ENCODE results near the gene TXNDC15.
"Not testable (repeated sequence)": the region's sequence is repeated elsewhere in the genome, so short reads cannot be mapped to it uniquely, and the experiment has no call there.

TXNDC15 gene

GRCh38 chr5:134873987-134874830, at the start of gene TXNDC15:
TXNDC15 (plus strand) TSS chr5:134874371; CDS start chr5:134874428, 57 bp downstream.
- H3K4me3 ChIP-seq (ENCODE audit: low read depth, low read length): peak within 1 kb of the TSS; percentile 67

GRCh38 chr5:134824681-134825080, 49.5 kb upstream of the TXNDC15 start:
- no peak for TF ChIP-seq CTCF (IDR thresholded peaks at IDR 0.05; ENCODE audit: low read depth, low read length)
- in situ Hi-C loops (cut with HindIII; ENCODE audit: low sequenced_read_pairs): no loop called here
- DNase-seq (ENCODE audit: low read depth, low spot score): no peak
- H3K4me3 ChIP-seq (ENCODE audit: low read depth, low read length): no peak overlapping the region

More at GRCh38 chr5:134873987-134874830, at the start of gene TXNDC15:
- in situ Hi-C loops (cut with HindIII; ENCODE audit: low sequenced_read_pairs): no loop called here
- DNase-seq (ENCODE audit: low read depth, low spot score): peak; percentile 90
- TF ChIP-seq CTCF (IDR thresholded peaks at IDR 0.05; ENCODE audit: low read depth, low read length): no peak

- no peak for TF ChIP-seq CTCF (IDR thresholded peaks at IDR 0.05; ENCODE audit: low read depth, low read length)
- no peak for DNase-seq (ENCODE audit: low read depth, low spot score)
- in situ Hi-C loops (cut with HindIII; ENCODE audit: low sequenced_read_pairs): no loop called here
- H3K4me3 ChIP-seq (ENCODE audit: low read depth, low read length): no peak overlapping the region
These were observed 49.0 kb upstream of the TXNDC15 start for GRCh38 chr5:134825212-134825611.

- H3K4me3 ChIP-seq (ENCODE audit: low read depth, low read length): no peak overlapping the region
- DNase-seq (ENCODE audit: low read depth, low spot score): peak; percentile 65
- TF ChIP-seq CTCF (IDR thresholded peaks at IDR 0.05; ENCODE audit: low read depth, low read length): no peak
- in situ Hi-C loops (cut with HindIII; ENCODE audit: low sequenced_read_pairs): no loop called here
These were observed 40.7 kb upstream of the TXNDC15 start for GRCh38 chr5:134833340-134834032.

- no peak overlapping the region for H3K4me3 ChIP-seq (ENCODE audit: low read depth, low read length)
- in situ Hi-C loops (cut with HindIII; ENCODE audit: low sequenced_read_pairs): no loop called here
- no peak for TF ChIP-seq CTCF (IDR thresholded peaks at IDR 0.05; ENCODE audit: low read depth, low read length)
These were observed 38.5 kb upstream of the TXNDC15 start for GRCh38 chr5:134835623-134836022.

GRCh38 chr5:134837530-134838181, 36.5 kb upstream of the TXNDC15 start:
- in situ Hi-C loops (cut with HindIII; ENCODE audit: low sequenced_read_pairs): no loop called here
- H3K4me3 ChIP-seq (ENCODE audit: low read depth, low read length): no peak overlapping the region
- peak; percentile 21 for DNase-seq (ENCODE audit: low read depth, low spot score)
- TF ChIP-seq CTCF (IDR thresholded peaks at IDR 0.05; ENCODE audit: low read depth, low read length): no peak

More at GRCh38 chr5:134835623-134836022, 38.5 kb upstream of the TXNDC15 start:
- DNase-seq (ENCODE audit: low read depth, low spot score): no peak

- DNase-seq (ENCODE audit: low read depth, low spot score); H3K4me3 ChIP-seq (ENCODE audit: low read depth, low read length); in situ Hi-C loops (cut with HindIII; ENCODE audit: low sequenced_read_pairs): not testable (repeated sequence)
These were observed 35.8 kb upstream of the TXNDC15 start for GRCh38 chr5:134838361-134838760.
